ENCODE results near the gene TTC3.

GRCh38 chr21:37155186-37155585 is 82.1 kb downstream of the TTC3 start:
- no peak for TF ChIP-seq CTCF (IDR thresholded peaks at IDR 0.05; ENCODE audit: poor library complexity)
- no peak for TF ChIP-seq EZH2 (IDR thresholded peaks at IDR 0.05; ENCODE audit: borderline replicate concordance)
- no peak for TF ChIP-seq EZH2phosphoT487 (IDR thresholded peaks at IDR 0.05; ENCODE audit: low read depth, severe bottlenecking, unreplicated experiment)
